NT2/D1 (cell line): Measurements from ENCODE around the gene USP21.

Experiments
- YY1 ChIP-seq: IDR thresholded peaks from 2 replicates; pipeline ENCODE4 v1.6.1; 2011; ENCODE audit not compliant: insufficient read length, insufficient read depth
- ZNF274 ChIP-seq: IDR thresholded peaks from 2 replicates; pipeline ENCODE4 v1.6.1; 2011; ENCODE audit warnings: mild to moderate bottlenecking, low read depth, low read length

GRCh38 chr1:161175771-161176453, 16.6 kb downstream of the USP21 start:
- no peak for TF ChIP-seq ZNF274
- no peak for TF ChIP-seq YY1
